KMS-11 (cell line): Measurements from ENCODE around the gene SPECC1.

ENCODE experiments used
- H2AFZ ChIP-seq: fragments of 200-600 bp; sonication (generic); 2 replicates; pipeline ENCODE4 v1.6.1; 2016; ENCODE audit warnings: antibody characterized with exemption, mixed run types, low read depth
- H3K27ac ChIP-seq: fragments of 200-600 bp; sonication (generic); 2 replicates; pipeline ENCODE4 v1.6.1; 2016; ENCODE audit warnings: mild to moderate bottlenecking, mixed run types
- H3K27me3 ChIP-seq: fragments of 200-600 bp; sonication (generic); 2 replicates; pipeline ENCODE4 v1.6.1; 2017; ENCODE audit warnings: mild to moderate bottlenecking, low read depth, mixed run types, moderate library complexity; ENCODE audit not compliant: insufficient read depth
- H3K36me3 ChIP-seq: fragments of 200-600 bp; sonication (generic); 2 replicates; pipeline ENCODE4 v1.6.1; 2017; ENCODE audit warnings: mild to moderate bottlenecking, mixed run types; ENCODE audit not compliant: insufficient read depth
- H3K4me1 ChIP-seq: fragments of 200-600 bp; sonication (generic); 2 replicates; pipeline ENCODE4 v1.6.1; 2016; ENCODE audit warnings: mild to moderate bottlenecking, low read depth, mixed run types; ENCODE audit not compliant: poor library complexity, severe bottlenecking
- H3K4me2 ChIP-seq: fragments of 200-600 bp; sonication (generic); 2 replicates; pipeline ENCODE4 v1.7.0; 2016; ENCODE audit warnings: mild to moderate bottlenecking, mixed run types
- H3K4me3 ChIP-seq: fragments of 200-600 bp; sonication (generic); IDR thresholded peaks from 2 replicates; pipeline ENCODE4 v1.6.1; 2017; ENCODE audit warnings: low read depth, low read length, mixed read lengths; ENCODE audit not compliant: insufficient read depth
- H3K79me2 ChIP-seq: fragments of 200-600 bp; sonication (generic); 2 replicates; pipeline ENCODE4 v1.6.1; 2016; ENCODE audit warnings: low read depth, mixed run types; ENCODE audit not compliant: insufficient read depth
- H3K9ac ChIP-seq: fragments of 200-600 bp; sonication (generic); 2 replicates; pipeline ENCODE4 v1.6.1; 2016; ENCODE audit warnings: mild to moderate bottlenecking, mixed run types
- H4K20me1 ChIP-seq: fragments of 200-600 bp; sonication (generic); 2 replicates; pipeline ENCODE4 v1.6.1; 2016; ENCODE audit warnings: mild to moderate bottlenecking, mixed run types; ENCODE audit not compliant: insufficient read depth
- CTCF ChIP-seq: fragments of 200-600 bp; sonication (generic); conservative IDR thresholded peaks from 2 replicates; pipeline ENCODE4 v1.6.1; 2017; ENCODE audit warnings: low read depth, mild to moderate bottlenecking, antibody characterized with exemption, low read length, moderate library complexity, mixed read lengths

The SPECC1 gene

GRCh38 chr17:20307326-20307910 is 298.3 kb downstream of the SPECC1 start:
- no peak for TF ChIP-seq CTCF
- Histone ChIP-seq H3K9ac (no peak overlapping the region), H3K4me1 (peaks cover 72% of the 10 kb centered on the region), H4K20me1 (no peaks in the 10 kb centered on the region), H3K4me3 (no peak overlapping the region), H3K27ac (no peak overlapping the region), H2AFZ (no peak overlapping the region), H3K36me3 (no peaks in the 10 kb centered on the region), H3K4me2 (no peak overlapping the region), H3K79me2 (no peaks in the 10 kb centered on the region), H3K27me3 (no peaks in the 10 kb centered on the region)

GRCh38 chr17:20310481-20310880 is 301.3 kb downstream of the SPECC1 start:
- H3K4me2 ChIP-seq: no peak overlapping the region
- H3K27me3 ChIP-seq: no peaks in the 10 kb centered on the region
- H4K20me1 ChIP-seq: no peaks in the 10 kb centered on the region
- no peak overlapping the region for H2AFZ ChIP-seq
- H3K9ac ChIP-seq: no peak overlapping the region
- H3K4me1 ChIP-seq: peaks cover 66% of the 10 kb centered on the region
- TF ChIP-seq CTCF: no peak
- H3K27ac ChIP-seq: no peak overlapping the region
- no peak overlapping the region for H3K4me3 ChIP-seq
- no peaks in the 10 kb centered on the region for H3K79me2 ChIP-seq
- H3K36me3 ChIP-seq: no peaks in the 10 kb centered on the region

- no peak for TF ChIP-seq CTCF
- Histone ChIP-seq H3K27me3 (no peaks in the 10 kb centered on the region), H3K9ac (no peak overlapping the region), H3K27ac (peak overlapping the region; percentile 81; the same call in 1 of the 2 replicates), H3K79me2 (no peaks in the 10 kb centered on the region), H3K4me3 (no peak overlapping the region), H3K4me2 (no peak overlapping the region; the same call in 1 of the 2 replicates), H3K36me3 (no peaks in the 10 kb centered on the region), H3K4me1 (peaks cover 68% of the 10 kb centered on the region), H2AFZ (no peak overlapping the region), H4K20me1 (no peaks in the 10 kb centered on the region)
These were observed 304.1 kb downstream of the SPECC1 start for GRCh38 chr17:20313306-20313705.

GRCh38 chr17:20313891-20314290 is 304.7 kb downstream of the SPECC1 start:
- Histone ChIP-seq H3K4me2 (peak overlapping the region; percentile 86), H3K4me3 (no peak overlapping the region), H3K36me3 (no peaks in the 10 kb centered on the region), H3K79me2 (no peaks in the 10 kb centered on the region), H3K27ac (peak overlapping the region; percentile 81), H3K9ac (peak overlapping the region; percentile 54; the same call in 1 of the 2 replicates), H4K20me1 (no peaks in the 10 kb centered on the region), H2AFZ (peak overlapping the region; percentile 34; the same call in 1 of the 2 replicates), H3K27me3 (no peaks in the 10 kb centered on the region), H3K4me1 (peaks cover 68% of the 10 kb centered on the region)
- TF ChIP-seq CTCF: no peak
